Measurements from ENCODE around the gene ARHGAP21.
"Not testable (repeated sequence)": the region's sequence is repeated elsewhere in the genome, so short reads cannot be mapped to it uniquely, and the experiment has no call there.

ARHGAP21 gene

GRCh38 chr10:24680647-24681524, 42.8 kb downstream of the ARHGAP21 start:
- no peak for DNase-seq

DNA sequence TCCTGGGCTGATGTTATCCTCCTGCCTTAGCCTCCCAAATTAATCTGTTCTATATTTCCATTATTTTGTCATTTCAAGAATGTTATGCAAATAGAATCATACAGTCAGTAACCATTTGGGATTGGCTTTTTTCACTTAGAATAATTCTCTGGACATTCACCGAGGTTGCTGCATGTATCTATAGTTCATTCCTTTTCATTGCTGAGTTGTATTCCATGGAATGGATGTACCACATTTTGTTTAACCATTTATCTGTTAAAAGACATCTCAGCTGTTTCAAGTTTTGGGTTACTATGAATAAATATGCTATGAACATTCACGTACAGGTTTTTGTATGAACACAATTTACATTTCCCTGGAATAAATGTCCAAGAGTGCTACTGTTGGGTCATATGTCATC, 44.9 kb downstream of the ARHGAP21 start:
- no peak for DNase-seq

DNA sequence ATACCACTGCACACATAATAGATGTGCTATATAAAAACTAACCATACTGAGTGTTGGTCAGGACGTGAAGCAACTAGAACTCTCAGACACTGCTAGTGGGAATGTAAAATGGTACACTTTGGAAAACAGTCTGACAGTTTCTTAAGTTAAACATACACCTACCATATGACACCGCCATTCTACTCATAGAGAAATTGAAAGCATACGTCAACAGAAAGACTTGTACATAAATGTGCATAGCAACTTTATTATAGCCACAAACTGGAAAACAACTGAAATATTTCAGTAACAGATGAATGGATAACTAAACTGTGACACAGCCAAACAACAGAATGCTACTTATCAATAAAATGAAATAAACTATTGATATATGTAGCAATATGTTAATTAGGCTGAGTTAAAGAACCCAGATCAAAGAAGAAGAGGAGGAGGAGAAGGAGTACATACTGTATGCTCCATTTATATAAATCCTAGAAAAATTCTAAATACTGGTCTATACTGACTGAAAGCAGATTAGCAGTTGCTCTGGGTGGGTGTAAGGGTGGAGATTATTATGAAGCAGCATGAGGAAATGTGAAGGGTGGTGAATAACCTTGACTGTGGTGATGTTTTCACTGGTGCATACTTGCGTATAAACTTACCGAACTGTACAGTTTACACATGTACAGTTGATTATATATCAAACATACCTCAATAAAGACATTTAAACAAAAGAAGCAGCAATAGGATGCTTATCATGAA, 48.6 kb downstream of the ARHGAP21 start:
- no peak for DNase-seq

- no peak for DNase-seq
Measured at GRCh38 chr10:24670964-24671670, 52.6 kb downstream of the ARHGAP21 start.

GRCh38 chr10:24669285-24669852, 54.3 kb downstream of the ARHGAP21 start:
- DNase-seq, result no peak

- DNase-seq, result no peak
Measured at GRCh38 chr10:24668247-24668646, 55.4 kb downstream of the ARHGAP21 start.

DNA sequence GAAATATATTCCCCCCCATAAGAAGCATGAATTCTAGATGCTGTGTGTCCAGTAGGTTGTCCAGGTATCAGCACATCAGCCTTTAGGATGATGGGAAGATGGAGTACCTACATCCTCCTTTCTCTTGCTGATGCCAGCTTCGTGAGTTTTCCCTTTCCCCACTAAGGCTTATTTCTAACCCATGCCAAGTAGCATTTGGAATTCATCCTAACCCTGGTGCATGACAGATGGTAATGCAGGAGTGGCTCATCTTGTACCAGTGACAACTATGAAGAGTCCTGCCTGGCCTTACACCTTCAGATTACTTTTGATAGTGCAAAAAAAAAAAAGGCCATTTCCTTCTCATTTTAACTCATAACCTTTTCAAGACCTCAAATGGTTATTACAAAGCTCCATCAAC, 58.7 kb downstream of the ARHGAP21 start:
- DNase-seq, result no peak

- DNase-seq, result no peak
Measured at GRCh38 chr10:24661376-24661775, 62.3 kb downstream of the ARHGAP21 start.

DNA sequence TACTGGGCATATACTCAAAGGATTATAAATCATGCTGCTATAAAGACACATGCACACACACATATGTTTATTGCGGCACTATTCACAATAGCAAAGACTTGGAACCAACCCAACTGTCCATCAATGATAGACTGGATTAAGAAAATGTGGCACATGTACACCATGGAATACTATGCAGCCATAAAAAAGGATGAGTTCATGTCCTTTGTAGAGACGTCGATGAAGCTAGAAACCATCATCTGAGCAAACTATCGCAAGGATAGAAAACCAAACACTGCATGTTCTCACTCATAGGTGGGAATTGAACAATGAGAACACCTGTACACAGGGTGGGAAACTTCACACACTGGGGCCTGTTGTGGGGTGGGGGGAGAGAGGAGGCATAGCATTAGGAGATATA, 65.4 kb downstream of the ARHGAP21 start:
- DNase-seq, result not testable (repeated sequence)

DNA sequence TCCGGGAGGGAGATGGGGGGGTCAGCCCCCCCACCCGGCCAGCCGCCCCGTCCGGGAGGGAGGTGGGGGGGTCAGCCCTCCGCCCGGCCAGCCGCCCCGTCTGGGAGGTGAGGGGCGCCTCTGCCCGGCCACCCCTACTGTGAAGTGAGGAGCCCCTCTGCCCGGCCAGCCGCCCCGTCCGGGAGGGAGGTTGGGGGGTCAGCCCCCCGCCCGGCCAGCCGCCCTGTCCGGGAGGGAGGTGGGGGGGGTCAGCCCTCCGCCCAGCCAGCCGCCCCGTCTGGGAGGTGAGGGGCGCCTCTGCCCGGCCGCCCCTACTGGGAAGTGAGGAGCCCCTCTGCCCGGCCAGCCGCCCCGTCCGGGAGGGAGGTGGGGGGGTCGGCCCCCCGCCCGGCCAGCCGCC, 67.4 kb downstream of the ARHGAP21 start:
- DNase-seq, result not testable (repeated sequence)

DNA sequence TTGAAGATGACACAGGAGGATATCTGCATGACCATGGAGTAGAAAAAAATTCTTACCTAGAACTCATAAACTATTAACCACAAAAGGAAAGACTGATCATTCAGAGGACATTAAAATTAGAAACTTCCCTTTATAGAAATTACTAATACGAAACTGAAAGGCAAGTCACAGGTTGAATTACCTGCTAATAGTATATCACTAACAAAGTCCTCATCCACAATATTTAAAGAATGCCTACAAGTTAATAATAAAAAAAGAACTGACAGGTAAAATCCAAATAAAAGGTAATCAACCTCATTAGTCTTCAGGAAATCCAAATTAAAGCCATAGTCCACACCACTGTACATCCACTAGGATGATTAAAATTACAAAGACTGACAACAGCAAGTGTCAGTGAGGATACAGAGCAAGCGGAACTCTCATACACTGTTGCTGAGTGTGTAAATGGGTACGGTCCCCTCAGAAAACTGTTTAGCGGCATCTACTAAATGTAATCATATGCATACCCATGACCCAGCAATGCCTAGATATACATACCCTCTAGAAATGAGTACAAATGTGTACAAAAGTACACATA, 71.2 kb downstream of the ARHGAP21 start:
- DNase-seq, result no peak

GRCh38 chr10:24651923-24652322, 71.8 kb downstream of the ARHGAP21 start:
- no peak for DNase-seq

DNA sequence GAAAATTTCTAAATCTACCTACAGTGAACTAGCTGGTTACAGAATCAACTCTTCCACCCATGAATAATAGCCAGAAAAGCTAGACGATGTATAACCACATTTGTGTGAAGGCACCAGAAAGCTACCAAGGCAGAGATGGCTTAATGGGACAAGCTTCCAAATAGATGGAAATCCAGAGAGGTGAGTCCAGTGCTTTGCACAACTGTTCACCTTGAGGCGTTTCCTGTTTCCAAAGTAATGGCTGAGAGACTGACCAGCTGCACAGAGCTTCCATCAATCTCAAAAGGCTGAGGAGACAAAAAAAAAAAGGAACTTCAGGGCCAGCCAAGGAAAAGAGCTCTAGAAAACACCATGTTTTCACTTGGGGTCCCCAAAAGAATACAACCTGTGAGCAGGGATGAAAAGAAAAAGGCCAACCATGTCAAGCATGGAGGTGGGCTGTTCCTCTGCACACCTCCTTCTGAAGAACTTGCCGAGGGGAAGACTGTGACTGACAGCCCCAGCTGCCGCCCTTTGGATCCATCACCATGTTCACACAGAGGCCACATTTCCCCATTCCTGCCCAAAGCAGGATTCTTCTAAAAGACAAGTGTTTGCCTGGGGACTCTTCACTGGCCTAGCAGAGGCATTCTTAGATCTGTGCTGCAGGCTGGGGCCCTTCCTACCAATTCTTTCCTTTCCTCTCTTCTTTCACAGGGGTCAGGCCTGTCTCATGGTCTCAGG, 72.9 kb downstream of the ARHGAP21 start:
- DNase-seq, result no peak

- no peak for DNase-seq
Measured at GRCh38 chr10:24645784-24646183, 77.9 kb downstream of the ARHGAP21 start.

DNA sequence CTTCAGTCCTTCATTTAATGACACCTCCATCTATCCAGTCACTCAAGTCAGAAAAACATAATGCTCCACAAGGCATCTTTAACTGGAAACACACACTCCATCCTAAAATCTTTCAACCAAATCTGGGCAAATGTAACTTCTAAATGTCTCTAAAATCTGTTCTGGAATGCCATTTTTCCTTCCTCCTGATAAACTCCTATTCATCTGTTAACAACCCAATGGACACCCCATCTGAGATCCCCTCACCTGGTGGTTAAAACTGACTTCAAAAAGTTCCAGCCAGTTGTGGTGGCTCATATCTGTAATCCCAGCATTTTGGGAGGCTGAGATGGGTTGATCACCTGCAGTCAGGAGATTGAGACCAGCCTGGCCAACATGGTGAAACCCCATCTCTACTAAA, 78.7 kb downstream of the ARHGAP21 start:
- DNase-seq, result no peak

DNA sequence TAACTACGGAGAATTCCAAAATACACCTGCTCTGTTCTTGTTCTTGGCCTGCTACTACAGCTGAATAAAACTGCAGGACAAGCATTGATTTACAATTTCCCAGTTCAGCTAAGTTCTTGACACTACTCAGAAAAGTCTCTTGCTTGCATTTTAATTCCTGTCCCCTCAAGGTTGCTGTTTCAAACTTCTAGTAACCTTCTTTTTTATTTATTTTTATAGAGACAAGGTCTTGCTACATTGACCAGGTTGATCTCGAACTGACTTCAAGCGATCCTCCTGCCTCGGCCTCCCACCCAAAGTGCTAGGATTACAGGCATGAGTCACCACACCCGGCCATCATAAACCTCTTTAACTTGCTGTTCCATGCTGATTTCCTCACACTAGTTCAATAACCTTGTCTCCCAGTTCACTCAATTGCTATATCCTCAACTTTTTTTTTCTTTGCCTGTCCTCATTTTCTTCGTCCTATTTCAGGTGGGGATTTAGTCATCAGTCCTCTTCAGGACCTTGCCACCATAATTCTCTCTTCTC, 79.9 kb downstream of the ARHGAP21 start:
- DNase-seq, result no peak

DNA sequence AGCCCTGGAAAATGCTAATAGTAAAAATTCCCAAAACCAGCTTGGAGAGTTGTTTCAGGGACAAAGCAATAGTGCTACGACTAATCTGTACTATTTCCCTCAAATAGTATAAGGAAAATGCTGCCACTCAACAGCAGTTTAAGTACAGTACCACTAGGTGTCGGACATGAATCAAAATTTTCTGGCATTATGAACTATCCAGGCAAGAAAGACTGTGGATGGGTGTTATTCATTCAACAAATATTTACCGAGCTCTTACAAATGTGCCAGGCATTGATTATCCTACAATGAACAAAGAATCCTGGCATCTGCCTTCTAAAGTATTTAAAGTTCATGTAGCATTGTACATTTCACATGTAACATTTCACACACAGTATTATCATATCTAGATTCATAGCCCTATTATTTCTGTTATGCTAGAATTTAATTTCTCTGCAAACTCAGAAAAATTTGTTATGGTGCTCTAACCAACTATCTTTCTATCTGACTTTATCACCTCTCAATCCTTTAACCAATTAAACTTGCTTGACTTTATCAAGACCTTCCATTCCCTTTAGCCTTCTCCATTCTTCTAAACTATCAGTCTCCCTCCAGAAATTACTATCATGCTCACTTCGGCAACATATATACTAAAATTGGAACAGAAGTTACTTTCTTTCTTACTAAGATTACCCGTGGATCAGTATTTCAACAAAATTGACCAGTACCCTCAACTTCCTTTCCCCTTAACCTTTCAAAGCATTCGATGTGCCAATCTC, 80.6 kb downstream of the ARHGAP21 start:
- DNase-seq, result peak in 1 of 2 experiments; percentile 3

DNA sequence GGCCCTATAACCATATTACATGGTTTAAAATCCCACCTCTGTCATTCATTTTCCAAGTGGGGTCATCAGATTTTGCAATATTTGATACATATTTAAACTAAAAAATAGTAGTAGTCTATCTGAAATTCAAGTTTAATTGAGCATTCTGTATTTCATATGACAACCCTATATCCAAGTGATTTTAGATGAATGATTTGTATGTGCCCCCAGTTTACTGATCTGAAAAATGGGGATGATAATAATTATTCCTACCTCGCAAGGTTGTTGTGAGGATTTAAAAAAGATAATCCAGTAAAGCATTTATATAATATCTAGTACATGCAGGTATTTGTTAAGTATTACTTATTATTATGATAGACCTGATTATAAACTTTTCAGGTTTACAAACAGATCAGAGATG, 84.6 kb downstream of the ARHGAP21 start:
- no peak for DNase-seq

GRCh38 chr10:24625778-24626177, 97.9 kb downstream of the ARHGAP21 start:
- DNase-seq, result no peak

DNA sequence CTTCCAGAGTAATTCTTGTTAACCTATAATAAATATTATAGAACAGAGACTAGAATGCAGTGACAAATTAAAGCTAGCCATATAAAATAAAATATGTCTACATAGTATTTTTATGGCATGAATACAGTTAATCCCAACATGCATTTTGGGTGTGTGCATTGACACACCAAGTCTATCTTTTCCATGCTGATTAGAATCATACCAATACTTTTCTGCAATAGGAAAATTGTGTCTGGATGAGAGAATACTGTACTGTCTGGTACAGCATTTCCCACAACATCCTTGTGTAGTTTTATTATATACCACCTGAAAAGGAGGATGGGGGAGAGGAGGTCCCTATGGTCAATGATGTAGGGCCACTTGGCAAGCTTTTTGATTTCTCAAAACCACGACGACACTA, 100.3 kb downstream of the ARHGAP21 start:
- no peak for DNase-seq

- DNase-seq, result peak in 1 of 2 experiments; percentile 3
Measured at GRCh38 chr10:24622781-24623301, 100.8 kb downstream of the ARHGAP21 start.
